DND-41 (cell line): ENCODE data around the gene FSCN2.

Experiments
- EZH2 ChIP-seq: IDR thresholded peaks from 3 replicates; pipeline ENCODE4 v1.6.1; 2012; ENCODE audit warnings: borderline replicate concordance, low read depth, mild to moderate bottlenecking, moderate library complexity, low read length, inconsistent platforms; ENCODE audit not compliant: severe bottlenecking
- TF ChIP-seq, protein P1 (sequence below): IDR thresholded peaks from 2 replicates; pipeline ENCODE4 v1.5.1; 2012; ENCODE audit warnings: borderline replicate concordance, low read length, moderate library complexity, mild to moderate bottlenecking; ENCODE audit not compliant: poor library complexity, severe bottlenecking; ENCODE audit errors: extremely low read depth

DNA sequence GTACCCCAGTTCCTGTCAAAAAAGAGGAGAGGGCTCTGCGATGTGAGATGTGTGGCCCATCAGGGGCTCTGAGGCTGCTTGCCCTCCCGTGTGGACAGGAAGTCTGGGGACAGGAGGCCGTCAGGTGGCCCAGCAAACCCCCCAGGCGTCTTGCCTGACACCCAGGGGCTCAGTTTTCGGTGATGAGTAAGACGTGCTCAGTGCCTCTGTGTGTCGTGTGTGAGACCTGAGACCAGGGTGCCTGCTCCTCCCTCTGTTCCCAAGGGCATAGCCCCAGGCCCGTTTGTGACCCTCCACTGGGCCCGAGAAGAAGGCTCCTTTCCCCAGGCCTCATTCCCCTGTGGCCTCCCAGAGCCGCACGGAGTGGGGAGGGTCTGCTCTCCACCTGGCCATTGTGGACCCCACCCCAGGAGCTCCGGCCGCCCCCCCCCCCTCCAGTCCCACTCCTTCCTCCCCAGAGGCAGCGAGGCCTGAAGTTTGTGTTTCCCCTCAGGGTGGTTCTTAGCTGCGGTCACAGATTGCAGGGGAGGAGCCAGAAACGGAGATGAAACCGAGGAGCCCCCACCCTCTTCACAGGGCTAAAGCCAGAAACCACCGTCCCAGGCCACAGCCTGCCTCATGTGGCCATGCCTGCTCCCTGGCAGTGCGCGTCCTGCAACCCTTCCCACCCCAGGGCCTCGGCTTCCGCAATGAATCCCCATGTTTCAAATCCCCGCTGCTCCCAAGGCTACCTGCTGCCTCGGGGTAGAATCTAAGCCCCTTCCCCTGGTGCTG, 10.7 kb upstream of the FSCN2 start:
- TF ChIP-seq, protein P1, sequence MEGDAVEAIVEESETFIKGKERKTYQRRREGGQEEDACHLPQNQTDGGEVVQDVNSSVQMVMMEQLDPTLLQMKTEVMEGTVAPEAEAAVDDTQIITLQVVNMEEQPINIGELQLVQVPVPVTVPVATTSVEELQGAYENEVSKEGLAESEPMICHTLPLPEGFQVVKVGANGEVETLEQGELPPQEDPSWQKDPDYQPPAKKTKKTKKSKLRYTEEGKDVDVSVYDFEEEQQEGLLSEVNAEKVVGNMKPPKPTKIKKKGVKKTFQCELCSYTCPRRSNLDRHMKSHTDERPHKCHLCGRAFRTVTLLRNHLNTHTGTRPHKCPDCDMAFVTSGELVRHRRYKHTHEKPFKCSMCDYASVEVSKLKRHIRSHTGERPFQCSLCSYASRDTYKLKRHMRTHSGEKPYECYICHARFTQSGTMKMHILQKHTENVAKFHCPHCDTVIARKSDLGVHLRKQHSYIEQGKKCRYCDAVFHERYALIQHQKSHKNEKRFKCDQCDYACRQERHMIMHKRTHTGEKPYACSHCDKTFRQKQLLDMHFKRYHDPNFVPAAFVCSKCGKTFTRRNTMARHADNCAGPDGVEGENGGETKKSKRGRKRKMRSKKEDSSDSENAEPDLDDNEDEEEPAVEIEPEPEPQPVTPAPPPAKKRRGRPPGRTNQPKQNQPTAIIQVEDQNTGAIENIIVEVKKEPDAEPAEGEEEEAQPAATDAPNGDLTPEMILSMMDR: no peak
- TF ChIP-seq EZH2: no peak
